Type B pancreatic cell (in vitro differentiated cells): ENCODE results near the gene SCAI. TPM values are rescaled to one million over a fixed set of nuclear protein-coding genes. Genes with fewer than 3 reads are reported as not detected.
"Not testable (repeated sequence)": the region's sequence is repeated elsewhere in the genome, so short reads cannot be mapped to it uniquely, and the experiment has no call there.

ENCODE experiments used
- DNase-seq: peaks from one replicate; pipeline ENCODE4 v3.0.0; 2021; ENCODE audit warnings: mixed read lengths; ENCODE audit not compliant: unreplicated experiment; ENCODE audit errors: extremely low spot score
- H3K27ac Mint-ChIP-seq: 2 replicates; pipeline ENCODE4 v1.8.0; 2021; ENCODE audit warnings: mild to moderate bottlenecking, mixed read lengths
- H3K27me3 Mint-ChIP-seq: 2 replicates; pipeline ENCODE4 v1.8.0; 2021; ENCODE audit warnings: mixed read lengths
- H3K36me3 Mint-ChIP-seq: 2 replicates; pipeline ENCODE4 v1.8.0; 2021; ENCODE audit warnings: mixed read lengths
- H3K4me1 Mint-ChIP-seq: one replicate; pipeline ENCODE4 v1.8.0; 2021; ENCODE audit warnings: mixed read lengths; ENCODE audit not compliant: unreplicated experiment
- H3K4me3 Mint-ChIP-seq: 2 replicates; pipeline ENCODE4 v1.8.0; 2021; ENCODE audit warnings: mild to moderate bottlenecking, mixed read lengths
- H3K9me3 Mint-ChIP-seq: 2 replicates; pipeline ENCODE4 v1.8.0; 2021; ENCODE audit warnings: mixed read lengths
- total RNA-seq: library from RNA; stranded (reverse); gene quantifications from 2 replicates; pipeline ENCODE4 v1.2.1, GENCODE V29; 2021; ENCODE audit warnings: low replicate concordance
- TF ChIP-seq, protein P1 (sequence below): fragments of 200-600 bp; sonication (generic); conservative IDR thresholded peaks from 2 replicates; pipeline ENCODE4 v1.5.0; 2021; ENCODE audit warnings: antibody characterized with exemption, mild to moderate bottlenecking

Gene SCAI
- total RNA-seq, 1 donor from 2014 or later: 12.8 TPM

DNA sequence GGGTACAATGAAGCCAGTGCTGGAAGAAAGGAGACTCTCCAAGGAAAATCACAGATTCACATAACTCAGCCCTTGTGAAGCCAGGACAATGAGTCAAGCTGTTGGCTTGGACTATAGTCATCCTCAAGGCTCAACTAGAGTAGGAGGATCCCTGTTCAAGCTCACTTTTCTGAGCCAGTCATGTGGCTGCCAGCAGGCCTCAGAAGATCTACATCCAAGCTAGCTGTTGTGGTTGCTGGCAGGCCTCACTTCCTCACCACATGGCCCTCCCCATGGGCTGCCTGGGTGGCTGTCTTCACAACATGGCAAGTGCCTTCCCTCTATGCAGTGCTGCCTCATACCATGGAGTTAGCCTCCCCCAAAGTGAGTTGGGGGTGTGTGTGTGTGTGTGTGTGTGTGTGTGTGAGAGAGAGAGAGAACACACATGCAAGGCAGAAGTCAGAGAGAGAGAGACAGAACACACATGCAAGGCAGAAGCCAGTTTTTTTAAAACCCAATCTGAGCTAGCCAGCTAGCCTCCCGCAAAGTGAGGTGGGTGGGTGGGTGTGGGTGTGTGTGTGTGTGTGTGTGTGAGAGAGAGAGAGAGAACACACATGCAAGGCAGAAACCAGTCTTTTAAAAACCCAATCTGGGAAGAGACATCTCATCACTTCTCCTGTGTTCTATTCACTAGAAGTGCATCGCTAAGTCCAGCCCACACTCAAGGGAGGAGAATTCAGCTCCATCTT is 17.1 kb downstream of the SCAI start:
- Mint-ChIP-seq H3K27me3 (no peaks in the 10 kb centered on the region), H3K36me3 (peaks cover 7% of the 10 kb centered on the region), H3K27ac (no peak overlapping the region), H3K4me3 (no peak overlapping the region), H3K4me1 (peaks cover 7% of the 10 kb centered on the region), H3K9me3 (no peaks in the 10 kb centered on the region)
- TF ChIP-seq, protein P1, sequence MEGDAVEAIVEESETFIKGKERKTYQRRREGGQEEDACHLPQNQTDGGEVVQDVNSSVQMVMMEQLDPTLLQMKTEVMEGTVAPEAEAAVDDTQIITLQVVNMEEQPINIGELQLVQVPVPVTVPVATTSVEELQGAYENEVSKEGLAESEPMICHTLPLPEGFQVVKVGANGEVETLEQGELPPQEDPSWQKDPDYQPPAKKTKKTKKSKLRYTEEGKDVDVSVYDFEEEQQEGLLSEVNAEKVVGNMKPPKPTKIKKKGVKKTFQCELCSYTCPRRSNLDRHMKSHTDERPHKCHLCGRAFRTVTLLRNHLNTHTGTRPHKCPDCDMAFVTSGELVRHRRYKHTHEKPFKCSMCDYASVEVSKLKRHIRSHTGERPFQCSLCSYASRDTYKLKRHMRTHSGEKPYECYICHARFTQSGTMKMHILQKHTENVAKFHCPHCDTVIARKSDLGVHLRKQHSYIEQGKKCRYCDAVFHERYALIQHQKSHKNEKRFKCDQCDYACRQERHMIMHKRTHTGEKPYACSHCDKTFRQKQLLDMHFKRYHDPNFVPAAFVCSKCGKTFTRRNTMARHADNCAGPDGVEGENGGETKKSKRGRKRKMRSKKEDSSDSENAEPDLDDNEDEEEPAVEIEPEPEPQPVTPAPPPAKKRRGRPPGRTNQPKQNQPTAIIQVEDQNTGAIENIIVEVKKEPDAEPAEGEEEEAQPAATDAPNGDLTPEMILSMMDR: no peak
- DNase-seq: no peak

DNA sequence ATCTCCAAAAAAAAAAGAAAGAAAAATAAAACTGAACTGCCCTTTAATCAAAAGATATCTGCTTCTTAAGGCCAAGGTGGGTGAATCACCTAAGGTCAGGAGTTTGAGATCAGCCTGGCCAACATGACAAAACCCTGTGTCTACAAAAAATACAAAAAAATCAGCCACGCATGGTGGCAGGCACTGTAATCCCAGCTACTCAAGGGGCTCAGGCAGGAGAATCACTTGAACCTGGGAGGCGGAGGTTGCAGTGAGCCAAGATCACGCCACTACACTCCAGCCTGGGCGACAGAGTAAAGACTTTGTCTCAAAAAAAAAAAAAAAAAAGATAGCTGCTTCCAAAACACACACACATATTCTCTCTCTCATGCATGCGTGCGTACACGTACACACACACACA is 17.8 kb downstream of the SCAI start:
- no peak overlapping the region for H3K27ac Mint-ChIP-seq

DNA sequence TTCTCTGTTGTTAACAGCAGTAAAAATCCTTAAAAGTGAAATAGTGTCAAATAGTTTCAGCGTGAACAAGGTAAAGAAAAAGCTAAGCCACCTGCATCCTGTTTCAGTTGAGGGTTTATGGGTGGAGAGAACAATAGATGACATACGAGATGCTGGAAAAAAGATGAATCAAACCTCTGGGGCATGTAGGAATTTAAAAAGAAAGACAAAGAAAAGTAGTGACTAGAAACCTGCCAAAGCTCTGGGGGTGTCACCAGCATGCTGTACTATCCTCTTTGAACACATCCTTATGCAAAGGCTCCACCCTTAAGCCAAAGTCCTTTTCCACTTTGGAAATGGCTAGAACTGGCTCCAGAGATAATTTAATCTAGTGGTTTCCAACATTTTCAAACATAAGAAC is 22.2 kb downstream of the SCAI start:
- H3K36me3 Mint-ChIP-seq: peaks cover 10% of the 10 kb centered on the region
- H3K4me3 Mint-ChIP-seq: no peak overlapping the region
- H3K9me3 Mint-ChIP-seq: no peaks in the 10 kb centered on the region
- peaks cover 4% of the 10 kb centered on the region for H3K4me1 Mint-ChIP-seq
- no peak overlapping the region for H3K27ac Mint-ChIP-seq
- DNase-seq: no peak
- no peaks in the 10 kb centered on the region for H3K27me3 Mint-ChIP-seq
- TF ChIP-seq, protein P1: no peak

More for the DNA sequence above, 17.8 kb downstream of the SCAI start:
- no peaks in the 10 kb centered on the region for H3K9me3 Mint-ChIP-seq
- no peaks in the 10 kb centered on the region for H3K27me3 Mint-ChIP-seq
- H3K4me1 Mint-ChIP-seq: peaks cover 7% of the 10 kb centered on the region
- DNase-seq: no peak
- H3K36me3 Mint-ChIP-seq: peaks cover 7% of the 10 kb centered on the region
- H3K4me3 Mint-ChIP-seq: no peak overlapping the region
- TF ChIP-seq, protein P1: no peak

DNA sequence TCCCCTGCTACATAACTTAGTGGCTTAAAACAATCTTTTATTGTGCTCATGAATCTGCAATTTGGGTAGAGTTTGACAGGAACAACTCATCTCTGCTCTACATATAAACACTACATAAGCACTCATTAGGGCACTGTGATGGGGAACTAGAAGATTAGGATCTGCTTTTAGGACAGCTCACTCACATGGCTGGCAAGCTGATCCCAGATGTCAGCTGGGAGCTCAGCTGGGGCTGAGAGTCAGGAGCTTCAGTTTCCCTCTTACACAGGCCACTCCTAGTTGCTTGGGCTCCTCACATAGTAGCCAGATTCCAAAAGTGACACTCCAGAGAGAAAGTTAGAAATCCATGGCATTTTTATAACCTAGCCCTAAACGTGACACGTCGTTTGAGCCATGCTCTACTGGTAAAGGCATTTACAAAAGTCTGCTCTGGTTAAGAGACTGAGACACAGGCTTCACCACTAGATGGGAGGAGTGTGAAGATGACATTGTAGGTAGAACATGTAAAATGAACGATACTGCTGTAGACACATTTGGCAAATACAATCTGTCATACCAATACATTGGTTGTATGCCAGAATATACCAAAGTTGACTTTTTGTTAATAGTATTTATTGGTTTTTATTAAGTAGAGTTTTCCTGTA is 23.6 kb downstream of the SCAI start:
- Mint-ChIP-seq H3K27ac (no peak overlapping the region), H3K4me3 (no peak overlapping the region), H3K27me3 (no peaks in the 10 kb centered on the region), H3K9me3 (no peaks in the 10 kb centered on the region), H3K4me1 (peaks cover 4% of the 10 kb centered on the region), H3K36me3 (peaks cover 8% of the 10 kb centered on the region)
- TF ChIP-seq, protein P1: no peak
- no peak for DNase-seq

DNA sequence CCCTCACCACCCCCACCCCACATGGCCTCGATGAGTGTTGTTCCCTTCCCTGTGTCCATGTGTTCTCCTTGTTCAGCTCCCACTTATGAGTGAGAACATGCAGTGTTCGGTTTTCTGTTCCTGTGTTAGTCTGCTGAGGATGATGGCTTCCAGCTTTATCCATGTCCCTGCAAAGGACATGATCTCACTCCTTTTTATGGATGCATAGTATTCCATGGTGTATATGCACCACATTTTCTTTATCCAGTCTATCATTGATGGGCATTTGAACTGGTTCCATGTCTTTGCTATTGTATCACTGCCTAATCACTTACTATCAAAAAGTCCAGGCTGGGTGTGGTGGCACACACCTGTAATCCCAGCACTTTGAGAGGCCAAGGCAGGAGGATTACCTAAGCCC is 24.6 kb downstream of the SCAI start:
- H3K36me3 Mint-ChIP-seq, H3K27ac Mint-ChIP-seq, H3K9me3 Mint-ChIP-seq, H3K4me3 Mint-ChIP-seq, H3K4me1 Mint-ChIP-seq, H3K27me3 Mint-ChIP-seq, DNase-seq: not testable (repeated sequence)

DNA sequence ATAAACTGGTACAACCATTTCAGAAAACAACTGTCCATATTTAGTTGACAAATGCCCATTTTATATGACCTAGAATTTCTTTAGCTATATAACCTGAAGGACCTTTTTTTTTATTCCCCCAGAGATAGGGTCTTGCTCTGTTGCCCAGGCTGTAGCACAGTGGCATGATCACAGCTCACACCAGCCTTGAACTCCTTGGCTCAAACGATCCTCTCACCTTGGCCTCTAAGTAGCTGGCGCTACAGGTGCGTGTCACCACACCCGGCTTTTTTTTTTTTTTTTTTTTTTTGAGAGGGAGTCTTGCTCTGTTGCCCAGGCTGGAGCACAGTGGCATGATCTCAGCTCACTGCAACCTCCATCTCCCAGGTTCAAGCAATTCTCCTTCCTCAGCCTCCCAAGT is 28.8 kb downstream of the SCAI start:
- not testable (repeated sequence) for H3K27me3 Mint-ChIP-seq, H3K27ac Mint-ChIP-seq, H3K4me1 Mint-ChIP-seq, H3K4me3 Mint-ChIP-seq, DNase-seq
- Mint-ChIP-seq H3K9me3 (peaks cover 11% of the 10 kb centered on the region), H3K36me3 (peaks cover 13% of the 10 kb centered on the region)
